DMS79 (cell line): ENCODE data around the gene PDGFA.
"Not testable (repeated sequence)": the region's sequence is repeated elsewhere in the genome, so short reads cannot be mapped to it uniquely, and the experiment has no call there.

Experiments used
- DNase-seq: peaks from one replicate; lab custom pipeline; 2025; lab: John Stamatoyannopoulos, UW

The PDGFA gene

GRCh38 chr7:552151-552867 lies 32.7 kb upstream of the PDGFA start:
- DNase-seq = not testable (repeated sequence)

- not testable (repeated sequence) for DNase-seq
Measured at GRCh38 chr7:551615-551970, 31.9 kb upstream of the PDGFA start.

GRCh38 chr7:550881-551614 lies 31.4 kb upstream of the PDGFA start:
- no peak for DNase-seq

- DNase-seq = no peak
Measured at GRCh38 chr7:549891-550625, 30.4 kb upstream of the PDGFA start.

GRCh38 chr7:549066-549890 lies 29.6 kb upstream of the PDGFA start:
- no peak for DNase-seq

GRCh38 chr7:548401-548800 lies 28.8 kb upstream of the PDGFA start:
- DNase-seq = no peak

- DNase-seq = no peak
Measured at GRCh38 chr7:545470-545869, 25.8 kb upstream of the PDGFA start.

GRCh38 chr7:544338-545221 lies 24.9 kb upstream of the PDGFA start:
- DNase-seq = no peak

- no peak for DNase-seq
Measured at GRCh38 chr7:543501-544337, 24.1 kb upstream of the PDGFA start.

GRCh38 chr7:542713-543500 lies 23.3 kb upstream of the PDGFA start:
- no peak for DNase-seq

- no peak for DNase-seq
Measured at GRCh38 chr7:542131-542712, 22.6 kb upstream of the PDGFA start.

- DNase-seq = no peak
Measured at GRCh38 chr7:541661-542060, 22.0 kb upstream of the PDGFA start.

- no peak for DNase-seq
Measured at GRCh38 chr7:540997-541396, 21.4 kb upstream of the PDGFA start.

- DNase-seq = no peak
Measured at GRCh38 chr7:540579-540978, 20.9 kb upstream of the PDGFA start.

- DNase-seq = peak; percentile 53
Measured at GRCh38 chr7:539731-540411, 20.2 kb upstream of the PDGFA start.

- DNase-seq = no peak
Measured at GRCh38 chr7:538764-539685, 19.4 kb upstream of the PDGFA start.

GRCh38 chr7:537911-538634 lies 18.4 kb upstream of the PDGFA start:
- DNase-seq = no peak
